HL-60 (cell line): ENCODE results near the gene SDC4.

Source experiments
- DNase-seq, 2 experiments: peaks; one replicate each; pipeline ENCODE4 v3.0.0-alpha.2; 2010 to 2020; ENCODE audit warnings: low read depth in 1 of 2, low spot score in 1 of 2
- H3K27ac ChIP-seq: fragments of 250-450 bp; sonication (Bioruptor Pico); replicated peaks from 2 replicates; pipeline ENCODE4 v1.5.1; 2020; ENCODE audit warnings: mild to moderate bottlenecking, moderate library complexity
- H3K27me3 ChIP-seq: fragments of 250-450 bp; sonication (Bioruptor Pico); 2 replicates; pipeline ENCODE4 v1.5.1; 2021; ENCODE audit warnings: mild to moderate bottlenecking, moderate library complexity; ENCODE audit not compliant: insufficient read depth, poor library complexity, severe bottlenecking
- H3K4me3 ChIP-seq: replicated peaks from 2 replicates; pipeline ENCODE4 v1.5.1; 2011; ENCODE audit warnings: mild to moderate bottlenecking, control low read depth, low read length; ENCODE audit not compliant: insufficient read depth
- GABPA ChIP-seq: IDR thresholded peaks from 2 replicates; pipeline ENCODE4 v1.6.1; 2012; ENCODE audit warnings: low read depth
- POLR2AphosphoS5 ChIP-seq: IDR thresholded peaks from 2 replicates; pipeline ENCODE4 v1.6.1; 2012; ENCODE audit warnings: low read depth
- SPI1 ChIP-seq: IDR thresholded peaks from 2 replicates; pipeline ENCODE4 v1.6.1; 2012; ENCODE audit warnings: low read depth, mild to moderate bottlenecking, borderline replicate concordance
- TF ChIP-seq, protein P1 (sequence below): IDR thresholded peaks from 2 replicates; pipeline ENCODE4 v1.6.1; 2012; ENCODE audit warnings: low read depth; ENCODE audit not compliant: insufficient replicate concordance
- TF ChIP-seq, protein P2 (sequence below): IDR thresholded peaks from one replicate; pipeline ENCODE4 v1.5.1; 2011; ENCODE audit warnings: low read length, control low read depth, inconsistent platforms; ENCODE audit not compliant: insufficient read depth

SDC4 gene

DNA sequence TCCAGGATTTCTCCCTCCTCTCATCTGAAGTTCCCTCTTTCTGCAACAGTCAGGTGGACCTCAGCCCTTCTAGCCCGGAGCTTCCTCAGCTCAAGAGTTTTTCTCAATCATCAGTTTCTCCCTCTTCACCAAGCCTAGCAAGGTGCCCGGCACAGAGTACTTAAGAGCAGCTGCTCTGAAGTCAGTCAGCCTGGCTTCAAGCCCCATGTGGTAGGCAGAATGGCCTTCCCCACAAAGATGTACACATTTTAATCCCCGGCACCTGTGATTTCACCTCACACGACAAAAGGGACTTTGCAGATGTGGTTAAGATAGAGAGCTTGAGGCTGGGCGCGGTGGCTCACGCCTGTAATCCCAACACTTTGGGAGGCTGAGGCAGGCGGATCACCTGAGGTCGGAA, 56.7 kb downstream of the SDC4 start:
- TF ChIP-seq, protein P1, sequence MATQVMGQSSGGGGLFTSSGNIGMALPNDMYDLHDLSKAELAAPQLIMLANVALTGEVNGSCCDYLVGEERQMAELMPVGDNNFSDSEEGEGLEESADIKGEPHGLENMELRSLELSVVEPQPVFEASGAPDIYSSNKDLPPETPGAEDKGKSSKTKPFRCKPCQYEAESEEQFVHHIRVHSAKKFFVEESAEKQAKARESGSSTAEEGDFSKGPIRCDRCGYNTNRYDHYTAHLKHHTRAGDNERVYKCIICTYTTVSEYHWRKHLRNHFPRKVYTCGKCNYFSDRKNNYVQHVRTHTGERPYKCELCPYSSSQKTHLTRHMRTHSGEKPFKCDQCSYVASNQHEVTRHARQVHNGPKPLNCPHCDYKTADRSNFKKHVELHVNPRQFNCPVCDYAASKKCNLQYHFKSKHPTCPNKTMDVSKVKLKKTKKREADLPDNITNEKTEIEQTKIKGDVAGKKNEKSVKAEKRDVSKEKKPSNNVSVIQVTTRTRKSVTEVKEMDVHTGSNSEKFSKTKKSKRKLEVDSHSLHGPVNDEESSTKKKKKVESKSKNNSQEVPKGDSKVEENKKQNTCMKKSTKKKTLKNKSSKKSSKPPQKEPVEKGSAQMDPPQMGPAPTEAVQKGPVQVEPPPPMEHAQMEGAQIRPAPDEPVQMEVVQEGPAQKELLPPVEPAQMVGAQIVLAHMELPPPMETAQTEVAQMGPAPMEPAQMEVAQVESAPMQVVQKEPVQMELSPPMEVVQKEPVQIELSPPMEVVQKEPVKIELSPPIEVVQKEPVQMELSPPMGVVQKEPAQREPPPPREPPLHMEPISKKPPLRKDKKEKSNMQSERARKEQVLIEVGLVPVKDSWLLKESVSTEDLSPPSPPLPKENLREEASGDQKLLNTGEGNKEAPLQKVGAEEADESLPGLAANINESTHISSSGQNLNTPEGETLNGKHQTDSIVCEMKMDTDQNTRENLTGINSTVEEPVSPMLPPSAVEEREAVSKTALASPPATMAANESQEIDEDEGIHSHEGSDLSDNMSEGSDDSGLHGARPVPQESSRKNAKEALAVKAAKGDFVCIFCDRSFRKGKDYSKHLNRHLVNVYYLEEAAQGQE, result no peak
- TF ChIP-seq, protein P2, sequence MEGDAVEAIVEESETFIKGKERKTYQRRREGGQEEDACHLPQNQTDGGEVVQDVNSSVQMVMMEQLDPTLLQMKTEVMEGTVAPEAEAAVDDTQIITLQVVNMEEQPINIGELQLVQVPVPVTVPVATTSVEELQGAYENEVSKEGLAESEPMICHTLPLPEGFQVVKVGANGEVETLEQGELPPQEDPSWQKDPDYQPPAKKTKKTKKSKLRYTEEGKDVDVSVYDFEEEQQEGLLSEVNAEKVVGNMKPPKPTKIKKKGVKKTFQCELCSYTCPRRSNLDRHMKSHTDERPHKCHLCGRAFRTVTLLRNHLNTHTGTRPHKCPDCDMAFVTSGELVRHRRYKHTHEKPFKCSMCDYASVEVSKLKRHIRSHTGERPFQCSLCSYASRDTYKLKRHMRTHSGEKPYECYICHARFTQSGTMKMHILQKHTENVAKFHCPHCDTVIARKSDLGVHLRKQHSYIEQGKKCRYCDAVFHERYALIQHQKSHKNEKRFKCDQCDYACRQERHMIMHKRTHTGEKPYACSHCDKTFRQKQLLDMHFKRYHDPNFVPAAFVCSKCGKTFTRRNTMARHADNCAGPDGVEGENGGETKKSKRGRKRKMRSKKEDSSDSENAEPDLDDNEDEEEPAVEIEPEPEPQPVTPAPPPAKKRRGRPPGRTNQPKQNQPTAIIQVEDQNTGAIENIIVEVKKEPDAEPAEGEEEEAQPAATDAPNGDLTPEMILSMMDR, result no peak
- TF ChIP-seq POLR2AphosphoS5, result no peak
- no peak overlapping the region for H3K4me3 ChIP-seq

DNA sequence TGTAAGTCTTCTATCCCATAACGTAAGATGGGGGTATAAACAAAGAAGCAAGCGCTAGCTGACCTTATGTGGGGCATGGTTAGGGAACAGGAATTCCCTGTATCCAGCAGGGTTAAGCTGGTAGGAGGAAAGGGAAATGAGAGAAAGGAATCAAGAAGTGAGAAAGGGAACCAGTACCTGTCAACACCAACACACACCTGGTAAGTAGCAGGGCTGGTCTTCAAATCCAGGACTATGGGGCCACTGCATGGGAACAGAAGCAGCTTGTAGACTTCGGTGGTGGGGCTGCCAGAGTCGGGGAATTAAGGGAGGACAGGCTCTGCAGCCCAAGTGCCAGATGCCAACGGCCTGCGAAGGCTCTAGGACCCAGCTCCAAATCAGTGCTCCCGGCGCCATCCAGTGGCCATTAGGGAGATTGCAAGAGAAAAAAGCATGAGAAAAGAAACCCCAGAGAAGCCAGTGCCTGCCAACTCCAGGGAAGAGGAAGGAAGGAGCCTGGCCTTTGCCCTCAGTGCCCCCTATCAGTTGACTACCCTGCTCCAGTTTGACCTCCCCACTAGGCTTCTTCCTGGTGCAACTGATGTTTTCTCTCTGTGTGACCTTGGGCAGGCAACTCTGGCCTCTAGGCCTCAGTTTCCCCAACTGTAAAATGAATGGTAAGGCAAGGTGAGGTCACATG, 57.4 kb downstream of the SDC4 start:
- TF ChIP-seq POLR2AphosphoS5 (no peak), SPI1 (no peak), GABPA (no peak)
- TF ChIP-seq, protein P1, result no peak
- TF ChIP-seq, protein P2, result peak; percentile 61
- no peak overlapping the region for H3K27ac ChIP-seq
- DNase-seq, result peak; percentile 50 to 82
- no peak overlapping the region for H3K4me3 ChIP-seq
- peaks cover 6% of the 10 kb centered on the region for H3K27me3 ChIP-seq

More for the DNA sequence above, 56.7 kb downstream of the SDC4 start:
- no peak overlapping the region for H3K27ac ChIP-seq
- peaks cover 6% of the 10 kb centered on the region for H3K27me3 ChIP-seq
- no peak for DNase-seq

DNA sequence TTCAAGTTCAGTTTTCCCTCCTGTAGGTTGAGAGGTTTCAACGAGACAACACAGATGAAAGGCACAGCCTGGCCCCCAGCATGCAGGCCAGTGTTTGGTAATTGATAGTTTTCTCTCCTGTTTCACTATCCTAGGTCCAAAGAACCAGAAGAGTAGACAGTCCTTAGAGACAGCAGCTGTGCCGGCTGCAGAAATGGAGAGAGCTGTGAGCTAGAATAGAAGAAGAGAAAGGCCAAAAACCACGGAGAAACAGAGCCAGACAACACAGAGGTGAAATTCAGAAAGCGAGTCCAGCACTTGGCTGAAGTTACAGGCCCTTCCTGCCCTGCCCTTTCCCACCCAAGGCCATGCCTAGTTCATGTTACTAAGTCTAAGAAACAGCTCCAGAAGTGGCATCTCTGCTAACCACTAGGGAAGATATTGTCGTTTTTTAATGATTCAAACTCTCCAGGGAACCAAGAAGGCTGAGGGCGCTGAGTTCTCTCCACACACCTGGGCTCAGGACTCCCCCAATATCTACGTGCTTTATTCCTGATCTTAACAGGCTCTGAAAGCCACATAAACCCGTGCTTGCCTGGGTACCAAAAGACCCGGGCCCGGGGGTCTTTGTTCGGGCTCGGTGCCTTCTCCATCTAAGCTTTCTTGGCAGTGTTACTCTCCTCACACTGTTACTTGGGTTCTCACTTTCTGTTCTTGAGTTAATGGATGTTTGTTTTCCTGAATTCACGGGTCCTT, 58.1 kb downstream of the SDC4 start:
- no peak overlapping the region for H3K4me3 ChIP-seq
- peaks cover 6% of the 10 kb centered on the region for H3K27me3 ChIP-seq
- DNase-seq, result no peak
- TF ChIP-seq POLR2AphosphoS5 (no peak), SPI1 (no peak), GABPA (no peak)
- TF ChIP-seq, protein P1, result no peak
- TF ChIP-seq, protein P2, result no peak
- H3K27ac ChIP-seq, result no peak overlapping the region
